B cell (primary cell): Measurements from ENCODE around the gene NR1H3. TPM values are rescaled to one million over a fixed set of nuclear protein-coding genes. Genes with fewer than 3 reads are reported as not detected.

Source experiments
- ATAC-seq: fragments of 200-7000 bp; cut with Tn5 transposase; one replicate; pipeline ENCODE4 v1.10.0; 2021; ENCODE audit warnings: low read depth, mild to moderate bottlenecking, moderate number of reproducible peaks, moderate library complexity
- CTCF ChIA-PET: fragments of 350-600 bp; sonication (Branson Sonifier 250); formaldehyde crosslinking; loops from one replicate; lab custom pipeline; 2021; ENCODE audit warnings: antibody characterized with exemption, inconsistent platforms; lab: Charles Lee
- POLR2A ChIA-PET: fragments of 350-600 bp; sonication (Branson Sonifier 250); formaldehyde crosslinking; loops from one replicate; lab custom pipeline; 2021; ENCODE audit warnings: antibody characterized with exemption; lab: Charles Lee
- DNase-seq: peaks from one replicate; pipeline ENCODE4 v3.0.0; 2013
- H2AFZ ChIP-seq: 2 replicates; pipeline ENCODE4 v1.6.1; 2012; ENCODE audit warnings: mild to moderate bottlenecking, low read depth, low read length; ENCODE audit not compliant: insufficient read depth, poor library complexity, severe bottlenecking
- H3K27ac ChIP-seq, 2 donors: 1 replicate in 1 of 2; 2 replicates in 1 of 2; pipeline ENCODE4 v1.5.1; 2012 to 2013; ENCODE audit warnings: low read length in 2 of 2, mild to moderate bottlenecking in 2 of 2, moderate library complexity in 1 of 2
- H3K27me3 ChIP-seq, 4 experiments: fragments of 200-600 bp in 1 of 4; sonication (generic) in 1 of 4; replicated peaks in 1 of 4; 1 replicate in 2 of 4; 2 replicates in 2 of 4; pipeline versions ENCODE4 v1.6.1 to v1.7.0; 2013 to 2016; ENCODE audit warnings: low read length in 3 of 4, mild to moderate bottlenecking in 2 of 4, mixed read lengths in 1 of 4, moderate library complexity in 1 of 4; ENCODE audit not compliant: insufficient read depth in 4 of 4, control insufficient read depth in 3 of 4; ENCODE audit errors: control extremely low read depth in 1 of 4
- H3K36me3 ChIP-seq, 2 experiments: replicated peaks in 1 of 2; 1 replicate in 1 of 2; 2 replicates in 1 of 2; pipeline versions ENCODE4 v1.6.1 to v1.7.1; 2013; ENCODE audit warnings: low read length in 1 of 2; ENCODE audit not compliant: insufficient read depth in 2 of 2, control insufficient read depth in 1 of 2; ENCODE audit errors: control extremely low read depth in 1 of 2, extremely low read depth in 1 of 2
- H3K4me1 ChIP-seq, 2 donors: fragments of 200-600 bp in 1 of 2; sonication (generic) in 1 of 2; 1 replicate in 1 of 2; 2 replicates in 1 of 2; pipeline versions ENCODE4 v1.5.1 to v1.6.1; 2013 to 2017; ENCODE audit warnings: low read length in 2 of 2; ENCODE audit not compliant: control insufficient read depth in 2 of 2, insufficient read depth in 2 of 2
- H3K4me2 ChIP-seq: replicated peaks from 2 replicates; pipeline ENCODE3; 2012; ENCODE audit warnings: mild to moderate bottlenecking, low read depth, low read length; ENCODE audit not compliant: poor library complexity, severe bottlenecking
- H3K4me3 ChIP-seq, 5 experiments: fragments of 200-600 bp in 1 of 5; sonication (generic) in 1 of 5; 1 replicate in 3 of 5; 2 replicates in 2 of 5; pipeline versions ENCODE4 v1.5.1 to v1.7.0; 2011 to 2016; ENCODE audit warnings: low read length in 4 of 5, mild to moderate bottlenecking in 4 of 5, low read depth in 2 of 5, control low read depth in 1 of 5, moderate library complexity in 1 of 5; ENCODE audit not compliant: insufficient read depth in 1 of 5; ENCODE audit errors: control extremely low read depth in 1 of 5, extremely low read depth in 1 of 5
- H3K79me2 ChIP-seq: fragments of 200-600 bp; sonication (generic); one replicate; pipeline ENCODE4 v1.6.0; 2016; ENCODE audit warnings: low read length; ENCODE audit not compliant: control insufficient read depth, insufficient read depth
- H3K9ac ChIP-seq: fragments of 200-600 bp; sonication (generic); 2 replicates; pipeline ENCODE4 v1.6.1; 2017; ENCODE audit warnings: mild to moderate bottlenecking, low read length, moderate library complexity
- H3K9me3 ChIP-seq, 3 donors: one replicate each; pipeline versions ENCODE4 v1.6.1 to v1.7.1; 2013; ENCODE audit warnings: low read length in 2 of 3; ENCODE audit not compliant: control insufficient read depth in 2 of 3, insufficient read depth in 1 of 3; ENCODE audit errors: control extremely low read depth in 1 of 3
- H4K20me1 ChIP-seq: 2 replicates; pipeline ENCODE4 v1.6.0; 2012; ENCODE audit warnings: mild to moderate bottlenecking, low read length; ENCODE audit not compliant: insufficient read depth, control insufficient read depth, poor library complexity, severe bottlenecking
- H3K27ac Mint-ChIP-seq: one replicate; pipeline ENCODE4 v1.8.0; 2021; ENCODE audit warnings: mixed read lengths
- H3K27me3 Mint-ChIP-seq: one replicate; pipeline ENCODE4 v1.8.0; 2021; ENCODE audit warnings: mixed read lengths
- H3K4me1 Mint-ChIP-seq: one replicate; pipeline ENCODE4 v1.8.0; 2021; ENCODE audit warnings: mixed read lengths
- H3K4me3 Mint-ChIP-seq: one replicate; pipeline ENCODE4 v1.8.0; 2021; ENCODE audit warnings: mixed read lengths
- H3K9me3 Mint-ChIP-seq: one replicate; pipeline ENCODE4 v1.8.0; 2022; ENCODE audit warnings: mixed read lengths; ENCODE audit not compliant: insufficient read depth
- EZH2 ChIP-seq: IDR thresholded peaks from 2 replicates; pipeline ENCODE4 v1.6.1; 2012; ENCODE audit warnings: borderline replicate concordance, low read depth, mild to moderate bottlenecking, moderate library complexity, low read length; ENCODE audit not compliant: insufficient read depth, poor library complexity, severe bottlenecking
- WGBS: methylation state at CpG from one replicate; pipeline ENCODE4 v1.1.5; 2013; ENCODE audit warnings: missing lambda C conversion rate; ENCODE audit not compliant: insufficient coverage; 5-methylcytosine and 5-hydroxymethylcytosine counted together
- intact Hi-C: fragments of 100-400 bp; cut with micrococcal nuclease; formaldehyde crosslinking; loops from one replicate; pipeline ENCODE4 v1.10.0; 2022
- polyA plus RNA-seq: library from polyadenylated mRNA; depleted of rRNA; stranded (reverse); fragments of >200 nt; gene quantifications from 2 replicates; pipeline ENCODE4 v1.2.3, GENCODE V29; 2012
- total RNA-seq, 2 donors: library from RNA; stranded (reverse); fragments of 120-200 nt in 1 of 2; gene quantifications; 1 replicate in 1 of 2; 2 replicates in 1 of 2; pipeline versions ENCODE4 v1.2.3 to v1.2.4, GENCODE V29; 2013 to 2022
- TF ChIP-seq, protein P1 (sequence below): fragments of 200-600 bp; IDR thresholded peaks from one replicate; pipeline ENCODE4 v1.8.0; 2022; ENCODE audit warnings: antibody characterized with exemption, mild to moderate bottlenecking

NR1H3 gene
- total and polyA plus RNA-seq, 2 donors (not counting 1 experiment from before 2014, with no cell fraction given) = 8.4 to 9.6 TPM

DNA sequence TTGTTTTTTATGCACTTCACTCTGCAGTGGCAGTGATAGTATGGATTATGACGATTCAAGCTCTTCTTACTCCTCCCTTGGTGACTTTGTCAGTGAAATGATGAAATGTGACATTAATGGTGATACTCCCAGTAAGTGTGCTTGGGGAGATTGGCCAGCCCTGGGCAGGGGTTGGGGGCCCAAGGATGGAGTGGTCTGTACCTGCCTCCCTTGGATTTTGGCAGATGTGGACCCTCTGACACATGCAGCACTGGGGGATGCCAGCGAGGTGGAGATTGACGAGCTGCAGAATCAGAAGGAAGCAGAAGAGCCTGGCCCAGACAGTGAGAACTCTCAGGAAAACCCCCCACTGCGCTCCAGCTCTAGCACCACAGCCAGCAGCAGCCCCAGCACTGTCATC, 26.4 kb downstream of the NR1H3 start:
- H4K20me1 ChIP-seq = no peaks in the 10 kb centered on the region

DNA sequence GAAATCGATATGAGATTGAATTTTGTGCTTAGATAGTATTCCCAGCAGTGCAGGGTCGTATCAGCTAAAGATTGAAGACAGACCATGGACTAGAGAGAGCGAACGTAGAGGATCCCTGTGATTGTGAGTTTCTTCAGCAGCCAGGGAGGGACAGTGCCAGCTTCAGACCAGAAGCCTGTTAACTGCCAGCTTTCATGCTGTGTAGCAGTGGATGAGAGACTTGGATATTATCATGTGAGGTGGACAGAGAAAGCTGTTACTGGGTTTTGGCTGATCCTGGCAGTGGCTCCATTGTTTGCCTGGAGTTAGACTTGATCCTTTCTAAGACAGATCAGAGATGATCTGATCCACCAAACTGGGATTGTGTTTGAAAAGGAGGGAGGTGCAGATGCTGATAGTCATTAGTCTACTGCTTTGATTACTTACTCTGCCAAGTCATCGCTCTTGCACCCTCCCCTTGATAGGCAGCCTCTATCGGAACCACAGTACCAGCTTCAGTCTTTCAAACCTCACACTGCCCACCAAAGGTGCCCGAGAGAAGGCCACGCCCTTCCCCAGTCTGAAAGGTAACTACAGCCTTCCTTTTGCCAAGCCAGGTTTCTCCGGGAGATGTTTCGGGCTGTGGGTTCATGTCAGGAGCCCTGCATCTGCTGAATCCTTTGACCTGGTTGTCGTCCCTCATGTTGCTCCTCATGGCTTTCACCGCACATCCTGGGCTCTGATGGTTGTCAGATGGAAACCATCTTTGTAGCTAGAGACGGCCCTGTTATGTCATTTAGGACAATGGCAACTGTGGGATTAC, 28.4 kb downstream of the NR1H3 start:
- Histone ChIP-seq H3K36me3 (peaks cover 4 to 86% of the 10 kb centered on the region in 2 experiments), H3K4me1 (no peaks in the 10 kb centered on the region), H3K9ac (no peak overlapping the region), H3K9me3 (no peaks in the 10 kb centered on the region), H3K4me2 (no peak overlapping the region), H2AFZ (no peak overlapping the region), H4K20me1 (no peaks in the 10 kb centered on the region), H3K4me3 (no peak overlapping the region), H3K79me2 (peaks cover 19% of the 10 kb centered on the region), H3K27me3 (no peaks in the 10 kb centered on the region), H3K27ac (no peak overlapping the region)
- Mint-ChIP-seq H3K27ac (no peak overlapping the region), H3K4me1 (no peaks in the 10 kb centered on the region), H3K9me3 (no peaks in the 10 kb centered on the region), H3K27me3 (no peaks in the 10 kb centered on the region), H3K4me3 (no peak overlapping the region)
- DNase-seq (no peak), ATAC-seq (no peak)
- ChIA-PET POLR2A (no interaction called here), CTCF (interaction anchor here (0.6 kb wide), 1 partner anchor 123 kb away, joined by 4 read pairs; no protein-coding TSS in a partner anchor)
- intact Hi-C loops = no loop called here
- TF ChIP-seq, protein P1, sequence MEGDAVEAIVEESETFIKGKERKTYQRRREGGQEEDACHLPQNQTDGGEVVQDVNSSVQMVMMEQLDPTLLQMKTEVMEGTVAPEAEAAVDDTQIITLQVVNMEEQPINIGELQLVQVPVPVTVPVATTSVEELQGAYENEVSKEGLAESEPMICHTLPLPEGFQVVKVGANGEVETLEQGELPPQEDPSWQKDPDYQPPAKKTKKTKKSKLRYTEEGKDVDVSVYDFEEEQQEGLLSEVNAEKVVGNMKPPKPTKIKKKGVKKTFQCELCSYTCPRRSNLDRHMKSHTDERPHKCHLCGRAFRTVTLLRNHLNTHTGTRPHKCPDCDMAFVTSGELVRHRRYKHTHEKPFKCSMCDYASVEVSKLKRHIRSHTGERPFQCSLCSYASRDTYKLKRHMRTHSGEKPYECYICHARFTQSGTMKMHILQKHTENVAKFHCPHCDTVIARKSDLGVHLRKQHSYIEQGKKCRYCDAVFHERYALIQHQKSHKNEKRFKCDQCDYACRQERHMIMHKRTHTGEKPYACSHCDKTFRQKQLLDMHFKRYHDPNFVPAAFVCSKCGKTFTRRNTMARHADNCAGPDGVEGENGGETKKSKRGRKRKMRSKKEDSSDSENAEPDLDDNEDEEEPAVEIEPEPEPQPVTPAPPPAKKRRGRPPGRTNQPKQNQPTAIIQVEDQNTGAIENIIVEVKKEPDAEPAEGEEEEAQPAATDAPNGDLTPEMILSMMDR = no peak
- TF ChIP-seq EZH2 = no peak
- 97% methylated on average over 13 of the region's 13 CpGs for WGBS

More for the DNA sequence above, 26.4 kb downstream of the NR1H3 start:
- CTCF ChIA-PET = no interaction called here
- no peak for DNase-seq
- no peak overlapping the region for H3K4me3 Mint-ChIP-seq
- no peak for ATAC-seq
- H3K36me3 ChIP-seq = peaks cover 10 to 82% of the 10 kb centered on the region in 2 experiments
- H3K27me3 ChIP-seq = no peaks in the 10 kb centered on the region
- no peaks in the 10 kb centered on the region for H3K27me3 Mint-ChIP-seq
- no peak for TF ChIP-seq EZH2
- TF ChIP-seq, protein P1 = no peak
- peaks cover 19% of the 10 kb centered on the region for H3K79me2 ChIP-seq
- H3K4me2 ChIP-seq = no peak overlapping the region
- H3K4me3 ChIP-seq = no peak overlapping the region
- no peak overlapping the region for H2AFZ ChIP-seq
- no peaks in the 10 kb centered on the region for H3K9me3 Mint-ChIP-seq
- H3K9ac ChIP-seq = no peak overlapping the region
- 100% methylated on average over 3 of the region's 4 CpGs for WGBS
- no peaks in the 10 kb centered on the region for H3K4me1 Mint-ChIP-seq
- no peak overlapping the region for H3K27ac ChIP-seq
- POLR2A ChIA-PET = no interaction called here
- H3K9me3 ChIP-seq = no peaks in the 10 kb centered on the region
- no peaks in the 10 kb centered on the region for H3K4me1 ChIP-seq
- H3K27ac Mint-ChIP-seq = no peak overlapping the region
- intact Hi-C loops = no loop called here
